Astrocyte of the cerebellum (primary cell): ENCODE measurements around the gene DEGS2.
"Not testable (repeated sequence)": the region's sequence is repeated elsewhere in the genome, so short reads cannot be mapped to it uniquely, and the experiment has no call there.

ENCODE experiments used
- DNase-seq: peaks from one replicate; pipeline ENCODE4 v3.0.0-alpha.2; 2011; ENCODE audit warnings: low read depth
- H3K4me3 ChIP-seq: 2 replicates; pipeline ENCODE4 v1.5.1; 2011; ENCODE audit warnings: mild to moderate bottlenecking, low read depth, low read length, moderate library complexity
- in situ Hi-C: cut with HindIII; loops from 2 replicates; pipeline ENCODE4 v1.10.0; 2017; ENCODE audit warnings: low sequenced_read_pairs
- TF ChIP-seq, protein P1 (sequence below): IDR thresholded peaks from 2 replicates; pipeline ENCODE4 v1.5.1; 2012; ENCODE audit warnings: low read length, low read depth, moderate library complexity, mild to moderate bottlenecking; ENCODE audit errors: missing control alignments

Gene DEGS2

DNA sequence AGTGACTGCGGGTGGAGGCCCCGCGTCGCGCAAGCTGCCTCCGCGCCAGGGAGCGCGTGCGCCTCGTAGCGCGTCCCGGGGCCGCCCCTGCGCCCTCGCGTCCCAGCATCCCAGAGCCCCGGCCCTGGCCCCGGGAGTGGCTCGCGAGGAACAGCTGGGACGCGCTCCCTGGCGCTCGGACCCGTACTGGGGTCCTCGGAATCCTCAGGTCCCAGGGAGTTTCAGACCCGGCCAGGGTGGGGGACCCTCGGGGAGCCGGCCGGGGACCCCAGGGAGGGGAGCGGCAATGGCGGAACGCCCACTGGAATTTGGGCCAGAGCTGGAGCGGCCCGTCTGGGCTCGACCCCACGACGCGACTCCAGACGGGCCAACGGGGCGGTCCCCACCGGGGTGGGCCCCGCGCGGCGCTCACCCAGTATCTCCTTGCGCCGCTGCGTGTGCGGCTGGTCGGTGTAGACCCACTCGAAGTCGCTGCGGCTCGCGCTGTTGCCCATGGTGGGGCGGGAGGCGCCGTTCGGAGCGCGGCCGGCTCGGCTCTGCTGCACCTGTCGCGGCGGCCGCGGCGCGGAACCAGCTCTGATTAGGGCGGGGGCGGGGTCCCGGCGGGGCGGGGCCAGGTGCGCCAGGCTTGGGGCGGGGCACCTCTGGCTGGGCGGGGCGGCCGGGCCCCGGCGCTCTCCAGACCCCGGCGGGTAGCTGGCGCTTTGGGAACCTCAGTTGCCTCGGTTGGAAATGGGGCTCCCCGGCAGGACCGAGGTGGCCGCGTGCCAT is at the start of gene DEGS2:
TSS of gene DEGS2 (minus strand) at position 552 of the 771 bp plus-strand sequence. CDS start at position 494, 58 bp downstream.
- in situ Hi-C loops: no loop called here
- no peak for DNase-seq
- TF ChIP-seq, protein P1, sequence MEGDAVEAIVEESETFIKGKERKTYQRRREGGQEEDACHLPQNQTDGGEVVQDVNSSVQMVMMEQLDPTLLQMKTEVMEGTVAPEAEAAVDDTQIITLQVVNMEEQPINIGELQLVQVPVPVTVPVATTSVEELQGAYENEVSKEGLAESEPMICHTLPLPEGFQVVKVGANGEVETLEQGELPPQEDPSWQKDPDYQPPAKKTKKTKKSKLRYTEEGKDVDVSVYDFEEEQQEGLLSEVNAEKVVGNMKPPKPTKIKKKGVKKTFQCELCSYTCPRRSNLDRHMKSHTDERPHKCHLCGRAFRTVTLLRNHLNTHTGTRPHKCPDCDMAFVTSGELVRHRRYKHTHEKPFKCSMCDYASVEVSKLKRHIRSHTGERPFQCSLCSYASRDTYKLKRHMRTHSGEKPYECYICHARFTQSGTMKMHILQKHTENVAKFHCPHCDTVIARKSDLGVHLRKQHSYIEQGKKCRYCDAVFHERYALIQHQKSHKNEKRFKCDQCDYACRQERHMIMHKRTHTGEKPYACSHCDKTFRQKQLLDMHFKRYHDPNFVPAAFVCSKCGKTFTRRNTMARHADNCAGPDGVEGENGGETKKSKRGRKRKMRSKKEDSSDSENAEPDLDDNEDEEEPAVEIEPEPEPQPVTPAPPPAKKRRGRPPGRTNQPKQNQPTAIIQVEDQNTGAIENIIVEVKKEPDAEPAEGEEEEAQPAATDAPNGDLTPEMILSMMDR: no peak
- H3K4me3 ChIP-seq: peak within 1 kb of the TSS; percentile 14

DNA sequence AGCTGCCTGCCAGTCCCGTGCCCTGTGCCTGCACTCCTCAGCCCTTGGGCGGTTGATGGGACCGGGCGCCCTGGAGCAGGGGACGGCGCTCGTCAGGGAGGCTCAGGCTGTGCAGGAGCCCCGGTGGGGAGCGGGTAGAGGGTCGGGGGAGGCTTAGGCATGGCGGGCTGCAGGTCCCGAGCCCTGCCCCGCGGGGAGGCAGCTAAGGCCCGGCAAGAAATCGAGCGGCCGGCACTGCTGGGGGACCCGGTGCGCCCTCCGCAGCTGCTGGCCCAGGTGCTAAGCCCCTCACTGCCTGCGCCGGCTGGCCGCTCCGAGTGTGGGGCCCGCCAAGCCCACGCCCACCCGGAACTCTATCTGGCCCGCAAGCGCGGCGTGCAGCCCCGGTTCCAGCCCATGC is 48.7 kb upstream of the DEGS2 start:
- DNase-seq, H3K4me3 ChIP-seq, in situ Hi-C loops: not testable (repeated sequence)

DNA sequence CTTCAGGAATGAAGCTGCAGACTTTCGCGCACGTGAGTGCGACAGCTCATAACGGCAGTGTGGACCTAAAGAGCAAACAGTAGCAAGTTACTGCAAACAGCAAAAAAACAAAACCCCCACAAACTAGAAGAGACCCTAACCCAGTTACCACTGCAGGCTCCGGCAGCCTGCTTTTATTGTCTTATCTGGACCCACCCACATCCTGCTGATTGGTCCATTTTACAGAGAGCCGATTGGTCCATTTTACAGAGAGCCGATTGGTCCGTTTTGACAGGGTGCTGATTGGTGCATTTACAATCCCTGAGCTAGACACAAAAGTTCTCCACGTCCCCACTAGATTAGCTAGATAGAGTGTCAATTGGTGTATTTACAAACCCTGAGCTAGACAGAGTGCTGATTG is 48.1 kb upstream of the DEGS2 start:
- DNase-seq, H3K4me3 ChIP-seq, in situ Hi-C loops: not testable (repeated sequence)

DNA sequence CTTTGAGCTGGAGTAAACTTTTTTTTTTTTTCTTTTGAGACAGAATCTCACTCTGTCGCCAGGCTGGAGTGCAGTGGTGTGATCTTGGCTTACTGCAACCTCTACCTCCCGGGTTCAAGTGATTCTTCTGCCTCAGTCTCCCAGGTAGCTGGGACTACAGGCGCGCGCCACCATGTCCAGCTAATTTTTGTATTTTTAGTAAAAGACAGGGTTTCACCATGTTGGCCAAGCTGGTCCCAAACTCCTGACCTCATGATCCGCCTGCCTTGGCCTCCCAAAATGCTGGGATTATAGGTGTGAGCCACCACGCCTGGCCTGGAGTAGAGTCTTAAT is 45.4 kb upstream of the DEGS2 start:
- H3K4me3 ChIP-seq, in situ Hi-C loops, DNase-seq: not testable (repeated sequence)

DNA sequence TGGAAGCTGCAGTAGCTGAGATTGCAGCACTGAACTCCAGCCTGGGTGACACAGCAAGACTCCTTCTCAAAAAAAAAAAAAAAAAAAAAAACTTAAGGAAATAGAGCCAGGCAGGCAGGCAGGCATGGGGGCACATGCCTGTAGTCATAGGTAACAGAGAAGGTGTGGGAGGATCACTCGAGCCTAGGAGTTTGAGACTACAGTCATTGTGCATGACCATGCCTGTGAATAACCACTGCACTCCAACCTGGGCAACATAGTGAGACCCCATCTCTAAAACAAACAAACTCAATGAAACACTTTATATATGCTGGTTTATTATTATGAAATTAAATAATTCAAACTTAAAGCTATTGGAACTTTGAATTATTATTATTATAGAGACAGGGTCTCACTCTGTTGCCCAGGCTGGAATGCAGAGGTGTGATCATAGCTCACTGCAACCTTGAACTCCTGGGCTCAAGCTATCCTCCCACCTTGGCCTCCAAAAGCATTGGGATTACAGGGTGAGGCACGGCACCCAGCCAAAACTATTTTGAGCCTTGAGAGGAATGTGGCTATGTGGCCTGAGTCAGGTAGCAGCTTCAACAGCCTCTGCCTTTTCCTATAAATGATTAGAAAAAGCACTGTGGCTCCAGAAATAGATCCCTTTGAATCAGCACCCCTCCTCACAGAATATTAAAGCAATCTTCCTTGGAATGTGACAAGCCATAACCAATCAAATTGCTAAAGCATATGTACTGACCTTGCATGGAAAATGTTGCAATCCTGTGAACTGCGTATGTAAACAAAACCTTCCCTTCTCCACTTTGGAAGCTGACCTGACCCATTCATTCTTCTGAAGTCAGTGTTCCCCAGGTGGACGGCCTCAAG is 44.8 kb upstream of the DEGS2 start:
- TF ChIP-seq, protein P1: no peak
- in situ Hi-C loops: no loop called here
- no peak overlapping the region for H3K4me3 ChIP-seq
- DNase-seq: no peak

DNA sequence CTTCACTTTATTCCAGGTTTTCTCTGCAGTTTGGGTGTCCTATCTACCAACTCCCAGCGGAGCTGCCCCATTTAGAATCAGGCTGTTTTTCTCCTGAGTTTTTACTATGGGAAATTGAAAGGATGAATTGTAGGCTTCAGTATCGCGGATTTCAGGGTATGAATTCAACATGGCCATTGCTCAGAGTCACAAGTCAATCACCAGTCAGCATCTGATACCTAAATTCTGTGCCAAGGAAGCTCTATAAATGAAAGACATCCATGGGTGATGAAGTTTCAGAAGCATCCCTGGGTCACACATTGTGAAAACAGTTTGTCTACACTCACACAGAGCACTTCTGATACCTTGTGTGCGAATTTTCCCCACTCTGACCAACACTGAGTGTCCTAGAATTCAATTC is 43.7 kb upstream of the DEGS2 start:
- TF ChIP-seq, protein P1: no peak
- in situ Hi-C loops: no loop called here
- H3K4me3 ChIP-seq: no peak overlapping the region
- no peak for DNase-seq

DNA sequence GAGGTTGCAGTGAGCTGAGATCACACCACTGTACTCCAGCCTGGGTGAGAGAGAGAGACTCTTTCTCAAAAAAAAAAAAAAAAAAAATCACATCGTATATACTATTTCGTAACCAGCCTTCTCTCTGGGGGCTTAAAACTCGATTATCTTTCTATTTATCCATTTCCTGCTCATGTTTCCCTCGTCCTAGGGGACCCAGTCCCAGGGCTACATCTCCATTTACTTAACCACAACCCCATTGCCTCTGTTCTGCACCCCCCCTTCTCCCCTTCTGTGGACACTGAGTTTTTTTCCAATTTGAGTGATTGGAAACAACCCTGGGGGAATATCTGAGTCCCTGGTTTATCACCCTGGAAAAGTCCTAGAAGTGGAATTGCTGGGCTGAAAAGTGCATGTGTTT is 43.3 kb upstream of the DEGS2 start:
- H3K4me3 ChIP-seq: no peak overlapping the region
- TF ChIP-seq, protein P1: no peak
- no peak for DNase-seq
- in situ Hi-C loops: no loop called here

DNA sequence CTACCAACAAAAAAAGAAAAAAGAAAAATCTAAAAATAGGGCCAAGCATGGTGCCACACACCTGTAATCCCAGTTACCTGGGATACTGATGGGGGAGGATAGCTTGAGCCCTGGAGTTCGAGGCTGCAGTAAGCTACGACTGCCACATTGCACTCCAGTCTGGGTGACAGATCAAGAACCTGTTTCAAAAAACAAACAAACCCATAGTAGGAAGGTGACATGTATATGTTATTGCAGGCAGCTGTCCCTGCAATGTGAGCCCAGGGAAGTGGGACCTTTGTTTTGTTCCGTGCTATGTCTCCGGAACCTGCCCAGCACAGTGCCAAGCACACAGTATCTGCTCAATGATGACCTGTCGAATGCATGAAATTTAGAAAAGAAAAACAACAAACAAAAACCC is 42.3 kb upstream of the DEGS2 start:
- TF ChIP-seq, protein P1: no peak
- in situ Hi-C loops: no loop called here
- H3K4me3 ChIP-seq: no peak overlapping the region
- no peak for DNase-seq
